Measurements from ENCODE around the gene IFIT3. TPM values are rescaled to one million over a fixed set of nuclear protein-coding genes. Genes with fewer than 3 reads are reported as not detected.

Gene IFIT3
- total RNA-seq, 1 experiment from 2014 or later = 0.55 TPM

DNA sequence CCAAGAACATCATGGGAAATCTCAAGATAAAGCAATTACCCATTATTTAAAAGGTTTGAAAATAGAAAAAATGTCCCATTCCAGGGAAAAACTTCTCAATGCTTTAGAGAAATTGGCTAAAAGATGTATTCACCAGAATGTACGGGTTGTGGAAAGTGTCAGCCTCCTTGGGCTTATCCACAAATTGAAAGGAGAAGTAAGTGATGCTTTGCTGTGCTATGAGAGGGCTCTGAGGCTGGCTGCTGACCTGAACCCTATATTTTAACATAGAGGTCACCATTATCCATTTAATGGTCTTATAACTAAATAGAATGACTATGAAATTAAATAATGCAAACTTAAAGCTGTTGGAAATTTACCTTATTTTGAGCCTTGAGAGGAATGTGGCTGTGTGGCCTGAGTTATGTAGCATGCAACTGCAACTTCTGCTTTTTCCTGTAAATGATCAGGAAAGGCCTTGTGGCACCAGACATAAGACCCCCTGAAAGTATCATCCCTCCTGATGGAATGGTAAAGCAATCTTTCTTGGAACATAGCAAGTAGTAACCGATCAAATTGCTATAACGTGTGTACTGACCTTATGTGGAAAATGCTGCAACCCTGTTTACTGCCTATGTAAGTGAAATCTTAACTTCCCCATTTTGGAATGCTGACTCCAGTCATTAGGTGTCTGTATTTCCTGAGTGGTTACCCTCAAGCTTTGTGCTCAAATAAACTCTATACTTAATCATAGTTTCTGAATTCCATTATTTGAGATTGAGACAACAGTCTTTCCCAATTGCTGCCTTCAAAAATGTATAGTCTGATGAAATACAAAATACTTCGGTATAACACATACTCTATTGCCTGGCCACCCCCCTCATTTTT lies 56.9 kb downstream of the IFIT3 start:
- no peak overlapping the region for H4K5ac ChIP-seq (ENCODE audit: insufficient read length, low read depth, low read length)
- H3K27ac ChIP-seq (ENCODE audit: insufficient read length, low read depth, low read length) = no peak overlapping the region
- H3K27me3 ChIP-seq (ENCODE audit: insufficient read depth, low read length) = no peaks in the 10 kb centered on the region
- Mint-ChIP-seq H3K27me3 (ENCODE audit: low read depth) (no peaks in the 10 kb centered on the region), H3K27ac (no peak overlapping the region), H3K9me3 (no peaks in the 10 kb centered on the region), H3K4me1 (peaks cover 5 to 9% of the 10 kb centered on the region in 2 experiments; a peak in 3 of 4 replicates), H3K36me3 (ENCODE audit: insufficient read depth in 1 of 3, low read depth in 3 of 3) (no peaks in the 10 kb centered on the region), H3K4me3 (no peak overlapping the region)
- H4K8ac ChIP-seq (replicated peaks; ENCODE audit: insufficient read length, low read depth, low read length) = no peak overlapping the region
- no peak overlapping the region for H2BK12ac ChIP-seq (ENCODE audit: insufficient read length, low read depth, low read length)
- no peak overlapping the region for H3K4me2 ChIP-seq (ENCODE audit: insufficient read depth, insufficient read length, low read length)
- H2BK15ac ChIP-seq (ENCODE audit: low read depth, low read length) = no peak overlapping the region
- no peak overlapping the region for H2BK120ac ChIP-seq (ENCODE audit: low read depth, low read length, poor library complexity, severe bottlenecking)
- no peaks in the 10 kb centered on the region for H3K79me1 ChIP-seq (ENCODE audit: insufficient read depth, low read depth, low read length, poor library complexity, severe bottlenecking)
- WGBS (ENCODE audit: extremely low coverage, insufficient read length, low lambda C conversion rate) = no CpG with 5 or more reads among the region's 4 CpGs
- no peak overlapping the region for H3K23ac ChIP-seq (ENCODE audit: insufficient read length, low read depth, low read length)
- no peak for DNase-seq
- no peak overlapping the region for H3K18ac ChIP-seq (ENCODE audit: insufficient read length, low read depth, low read length)
- H3K4ac ChIP-seq (ENCODE audit: low read depth, low read length) = no peak overlapping the region
- H2AFZ ChIP-seq (ENCODE audit: low read length) = no peak overlapping the region
- no peak overlapping the region for H2AK5ac ChIP-seq (ENCODE audit: insufficient read length, low read length)
- H4K91ac ChIP-seq (ENCODE audit: insufficient read length, low read depth, low read length) = no peak overlapping the region
- H3T11ph ChIP-seq (ENCODE audit: low read length) = no peak overlapping the region
- TF ChIP-seq, protein P1, sequence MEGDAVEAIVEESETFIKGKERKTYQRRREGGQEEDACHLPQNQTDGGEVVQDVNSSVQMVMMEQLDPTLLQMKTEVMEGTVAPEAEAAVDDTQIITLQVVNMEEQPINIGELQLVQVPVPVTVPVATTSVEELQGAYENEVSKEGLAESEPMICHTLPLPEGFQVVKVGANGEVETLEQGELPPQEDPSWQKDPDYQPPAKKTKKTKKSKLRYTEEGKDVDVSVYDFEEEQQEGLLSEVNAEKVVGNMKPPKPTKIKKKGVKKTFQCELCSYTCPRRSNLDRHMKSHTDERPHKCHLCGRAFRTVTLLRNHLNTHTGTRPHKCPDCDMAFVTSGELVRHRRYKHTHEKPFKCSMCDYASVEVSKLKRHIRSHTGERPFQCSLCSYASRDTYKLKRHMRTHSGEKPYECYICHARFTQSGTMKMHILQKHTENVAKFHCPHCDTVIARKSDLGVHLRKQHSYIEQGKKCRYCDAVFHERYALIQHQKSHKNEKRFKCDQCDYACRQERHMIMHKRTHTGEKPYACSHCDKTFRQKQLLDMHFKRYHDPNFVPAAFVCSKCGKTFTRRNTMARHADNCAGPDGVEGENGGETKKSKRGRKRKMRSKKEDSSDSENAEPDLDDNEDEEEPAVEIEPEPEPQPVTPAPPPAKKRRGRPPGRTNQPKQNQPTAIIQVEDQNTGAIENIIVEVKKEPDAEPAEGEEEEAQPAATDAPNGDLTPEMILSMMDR (conservative IDR thresholded peaks at IDR 0.05) = no peak
- no peak overlapping the region for H2BK20ac ChIP-seq (ENCODE audit: low read depth, low read length, poor library complexity, severe bottlenecking)
- no peak overlapping the region for H3K56ac ChIP-seq (ENCODE audit: insufficient read length, low read depth, low read length)
- H3K14ac ChIP-seq (ENCODE audit: insufficient read depth, low read length) = no peak overlapping the region
- H3K79me2 ChIP-seq (ENCODE audit: insufficient read depth, low read length) = no peaks in the 10 kb centered on the region
- no peak overlapping the region for H2BK5ac ChIP-seq (ENCODE audit: insufficient read length, low read length)
- no peaks in the 10 kb centered on the region for H3K23me2 ChIP-seq (ENCODE audit: insufficient read length, low read depth, low read length, poor library complexity, severe bottlenecking)
- no peak overlapping the region for H3K9ac ChIP-seq (ENCODE audit: extremely low read depth, insufficient read length, low read length)
- H4K20me1 ChIP-seq (ENCODE audit: control insufficient read depth, insufficient read depth, insufficient read length) = no peaks in the 10 kb centered on the region
- H3K4me1 ChIP-seq (ENCODE audit: insufficient read depth, low read length) = no peaks in the 10 kb centered on the region
- no peaks in the 10 kb centered on the region for H3K9me3 ChIP-seq (ENCODE audit: control insufficient read depth, low read depth, low read length)

Data from H9 (cell line).